HG03378 (cell line): ENCODE data around the gene COPZ2.
"Not testable (repeated sequence)": the region's sequence is repeated elsewhere in the genome, so short reads cannot be mapped to it uniquely, and the experiment has no call there.

Experiments used
- ATAC-seq: cut with Tn5 transposase; IDR thresholded peaks from one replicate; pipeline ENCODE4 v1.9.1; 2021; ENCODE audit warnings: mild to moderate bottlenecking, moderate library complexity; ENCODE audit not compliant: unreplicated experiment

COPZ2 gene

GRCh38 chr17:47988445-47988844 is 49.2 kb downstream of the COPZ2 start:
- ATAC-seq: not testable (repeated sequence)

GRCh38 chr17:47987240-47987835 is 50.3 kb downstream of the COPZ2 start:
- ATAC-seq: no peak

DNA sequence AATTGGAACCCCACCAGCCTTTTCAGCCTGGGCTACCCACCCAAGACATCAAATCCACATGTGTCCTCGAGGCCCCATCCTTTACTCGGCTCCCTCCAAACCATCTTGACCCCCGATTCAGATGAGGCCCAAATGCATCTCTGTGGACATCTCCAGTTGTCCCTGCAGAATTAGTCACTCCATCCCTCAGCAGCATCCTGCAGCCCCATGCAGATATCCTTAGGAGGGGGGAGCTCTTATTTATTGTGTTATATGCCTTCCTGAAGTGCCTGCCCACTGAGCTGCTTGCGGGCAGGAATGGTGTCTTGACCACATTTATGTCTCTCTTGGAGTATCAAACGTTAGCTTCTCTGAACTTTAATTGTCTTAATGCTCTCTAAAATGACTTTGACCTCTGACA is 51.1 kb downstream of the COPZ2 start:
- ATAC-seq: no peak

DNA sequence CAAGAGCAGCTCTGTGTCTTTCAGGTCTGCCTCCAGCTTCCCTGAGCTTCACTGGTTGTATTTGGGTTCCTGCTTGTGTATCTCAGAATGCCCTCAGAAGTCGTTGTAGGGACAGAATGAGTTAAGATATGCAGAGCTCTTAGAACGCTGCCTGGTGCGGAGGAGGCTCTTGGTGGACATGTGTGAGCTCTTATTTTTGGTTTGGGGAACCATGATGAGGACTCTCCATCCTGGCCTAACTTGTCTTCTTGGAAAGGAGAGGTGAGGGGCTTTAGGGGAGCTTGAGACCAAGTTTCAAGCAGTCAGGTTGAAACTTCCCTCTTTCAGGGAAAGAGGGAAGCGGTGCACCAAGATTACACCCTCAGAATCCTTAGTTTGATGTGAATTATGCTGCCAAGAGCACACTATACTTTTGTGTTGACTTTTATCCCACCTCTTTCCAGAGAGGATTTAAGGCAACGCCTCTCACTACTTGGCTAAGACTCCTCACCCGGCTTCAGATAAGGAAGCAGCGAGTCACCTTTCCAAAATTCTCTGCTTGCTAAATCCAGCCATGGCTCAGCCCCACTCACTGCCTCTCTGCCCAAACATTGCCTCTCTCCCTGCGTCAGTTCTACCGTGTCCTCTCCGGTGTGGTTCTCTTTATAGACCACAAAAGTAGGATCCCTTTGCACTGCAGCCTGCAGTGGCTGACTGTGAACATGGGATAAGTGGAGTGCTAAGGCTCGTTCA is 53.9 kb downstream of the COPZ2 start:
- no peak for ATAC-seq

DNA sequence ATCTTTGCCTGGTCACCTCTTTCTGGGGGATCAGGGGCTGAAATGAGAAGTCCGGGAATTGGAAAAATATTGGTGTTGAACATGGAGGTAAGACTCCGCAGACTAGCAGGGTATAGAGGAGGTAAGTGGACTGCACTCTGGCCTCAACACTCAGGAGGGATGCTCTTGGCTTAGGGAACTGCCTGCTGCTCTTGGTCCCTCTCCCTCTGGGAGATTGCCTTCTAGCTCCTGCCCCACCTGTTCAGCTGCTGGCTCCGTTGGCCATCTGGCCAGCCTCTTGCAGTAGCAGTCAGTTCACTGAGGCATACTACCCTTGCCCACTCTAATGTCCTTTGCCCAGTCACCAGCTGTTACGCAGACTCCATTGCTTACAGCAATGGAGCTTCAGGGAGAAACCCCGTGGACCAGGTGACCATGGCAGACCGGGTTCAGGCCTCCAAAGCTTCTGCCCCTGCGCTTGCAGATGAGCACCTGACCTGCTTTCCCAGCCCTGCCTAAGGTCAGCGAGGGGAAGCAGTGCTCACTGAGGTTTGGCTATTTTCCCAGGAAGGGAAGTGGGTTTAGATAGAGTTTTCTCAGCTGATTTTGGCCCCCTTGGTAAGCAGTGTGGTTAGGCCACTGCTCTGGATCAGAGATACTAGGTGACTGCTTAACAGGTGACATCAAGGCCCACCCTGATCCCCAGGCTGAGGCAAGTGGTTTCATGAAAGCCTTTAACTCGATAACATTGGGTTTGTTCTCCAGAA is 54.8 kb downstream of the COPZ2 start:
- ATAC-seq: no peak

DNA sequence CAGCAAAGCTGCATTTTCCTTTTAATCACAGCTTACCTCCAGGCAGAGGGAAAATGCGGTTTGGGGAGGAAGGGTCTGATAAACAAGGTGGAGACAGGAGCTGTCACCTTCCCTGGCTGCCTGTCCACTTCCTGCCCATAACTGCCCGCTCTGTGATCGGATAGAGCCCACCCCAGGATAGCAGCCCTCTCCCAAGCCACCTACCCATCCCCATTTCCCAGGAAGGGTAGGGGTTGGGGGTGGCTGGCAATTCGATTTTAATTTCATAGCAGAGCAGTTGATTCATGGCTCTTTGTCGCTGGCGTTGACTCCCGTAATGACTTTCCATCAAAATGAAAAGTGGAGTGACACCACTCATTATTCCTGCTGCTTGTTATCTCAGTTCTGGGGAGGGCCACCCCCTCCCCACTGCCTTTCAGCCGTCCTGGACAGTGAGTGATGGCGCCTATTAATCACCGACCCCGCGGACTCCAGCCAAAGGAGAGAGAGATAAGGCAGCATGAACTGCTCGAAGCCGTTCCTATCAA is 55.4 kb downstream of the COPZ2 start:
- ATAC-seq: no peak

DNA sequence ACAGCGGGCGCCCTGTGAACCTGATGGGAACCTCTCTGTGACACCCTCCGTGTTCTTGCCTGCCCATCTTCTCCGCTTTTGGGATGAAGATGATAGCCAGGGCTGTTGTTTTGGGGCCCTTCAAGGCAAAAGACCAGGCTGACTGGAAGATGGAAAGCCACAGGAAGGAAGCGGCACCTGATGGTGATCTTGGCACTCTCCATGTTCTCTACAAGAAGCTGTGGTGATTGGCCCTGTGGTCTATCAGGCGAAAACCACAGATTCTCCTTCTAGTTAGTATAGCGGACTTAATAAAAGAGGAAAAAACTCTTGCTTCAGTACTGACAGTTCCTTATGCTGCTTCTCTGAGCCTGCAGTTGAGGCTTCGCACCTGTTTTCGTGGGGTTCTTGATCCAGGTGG is 56.1 kb downstream of the COPZ2 start:
- ATAC-seq: no peak

GRCh38 chr17:47980541-47980940 is 57.1 kb downstream of the COPZ2 start:
- ATAC-seq: no peak

DNA sequence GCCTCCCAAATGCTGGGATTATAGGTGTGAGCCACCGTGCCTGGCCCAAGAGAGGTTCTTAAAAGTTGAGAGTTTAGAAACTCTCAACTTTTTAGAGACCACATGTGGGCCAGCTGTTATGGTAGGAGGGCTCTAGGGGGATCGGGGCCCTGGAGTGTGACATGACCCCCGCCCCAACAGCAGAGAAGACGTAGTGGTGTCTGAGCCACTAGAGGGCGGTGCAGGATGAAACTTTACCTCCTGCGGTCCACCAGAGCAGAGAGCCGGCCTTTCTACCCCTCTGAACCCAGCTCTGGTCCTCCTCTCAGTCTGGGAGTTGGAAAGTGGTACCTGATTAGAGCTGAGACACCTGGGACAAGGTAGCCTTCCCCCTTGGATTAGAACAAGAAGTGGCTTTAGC is 59.3 kb downstream of the COPZ2 start:
- ATAC-seq: no peak
